Activated CD4-positive, alpha-beta memory T cell treated with anti-CD3 and anti-CD28 coated beads, Interleukin-2, amount 10 ng/mL, durations not matched to agents 7 days and 5 days (primary cell): Measurements from ENCODE around the gene LHFPL2. TPM values are rescaled to one million over a fixed set of nuclear protein-coding genes. Genes with fewer than 3 reads are reported as not detected.
"Not testable (repeated sequence)": the region's sequence is repeated elsewhere in the genome, so short reads cannot be mapped to it uniquely, and the experiment has no call there.

ENCODE experiments used
- CTCF ChIA-PET: fragments of 350-600 bp; sonication (Branson Sonifier 250); formaldehyde crosslinking; loops from one replicate; lab custom pipeline; 2021; ENCODE audit warnings: antibody characterized with exemption, inconsistent platforms; lab: Charles Lee
- POLR2A ChIA-PET: fragments of 350-600 bp; sonication (Branson Sonifier 250); formaldehyde crosslinking; loops from one replicate; lab custom pipeline; 2021; ENCODE audit warnings: antibody characterized with exemption; lab: Charles Lee
- DNase-seq: peaks from one replicate; pipeline ENCODE4 v3.0.0-alpha.2; 2020
- H3K27ac Mint-ChIP-seq: one replicate; pipeline ENCODE4 v1.8.0; 2021; ENCODE audit warnings: mild to moderate bottlenecking, mixed read lengths
- H3K27me3 Mint-ChIP-seq: one replicate; pipeline ENCODE4 v1.8.0; 2021; ENCODE audit warnings: mixed read lengths
- H3K36me3 Mint-ChIP-seq: one replicate; pipeline ENCODE4 v1.8.0; 2021; ENCODE audit warnings: low read depth, mixed read lengths
- H3K4me1 Mint-ChIP-seq: one replicate; pipeline ENCODE4 v1.8.0; 2021; ENCODE audit warnings: mixed read lengths
- H3K4me3 Mint-ChIP-seq: one replicate; pipeline ENCODE4 v1.8.0; 2021; ENCODE audit warnings: mild to moderate bottlenecking, mixed read lengths
- H3K9me3 Mint-ChIP-seq: one replicate; pipeline ENCODE4 v1.8.0; 2021; ENCODE audit warnings: mixed read lengths
- total RNA-seq, 2 experiments: library from RNA; stranded (reverse); gene quantifications; one replicate each; pipeline ENCODE4 v1.2.3, GENCODE V29; 2021

LHFPL2 gene
- total RNA-seq, 2 experiments from 2014 or later = 0.18 to 0.30 TPM

- H3K36me3 Mint-ChIP-seq = no peaks in the 10 kb centered on the region
- no peak for DNase-seq
- no peak overlapping the region for H3K4me3 Mint-ChIP-seq
- CTCF ChIA-PET = no interaction called here
- POLR2A ChIA-PET = no interaction called here
- H3K4me1 Mint-ChIP-seq = no peaks in the 10 kb centered on the region
- H3K9me3 Mint-ChIP-seq = no peaks in the 10 kb centered on the region
- peaks cover 10% of the 10 kb centered on the region for H3K27me3 Mint-ChIP-seq
- no peak overlapping the region for H3K27ac Mint-ChIP-seq
Measured at GRCh38 chr5:78675956-78676730, 27.6 kb upstream of the LHFPL2 start.

- H3K27me3 Mint-ChIP-seq, DNase-seq, H3K4me3 Mint-ChIP-seq, POLR2A ChIA-PET, CTCF ChIA-PET, H3K9me3 Mint-ChIP-seq, H3K27ac Mint-ChIP-seq, H3K4me1 Mint-ChIP-seq, H3K36me3 Mint-ChIP-seq: not testable (repeated sequence)
Measured at GRCh38 chr5:78673827-78674226, 25.3 kb upstream of the LHFPL2 start.

- H3K9me3 Mint-ChIP-seq = no peaks in the 10 kb centered on the region
- no peak overlapping the region for H3K4me3 Mint-ChIP-seq
- POLR2A ChIA-PET = no interaction called here
- H3K4me1 Mint-ChIP-seq = no peaks in the 10 kb centered on the region
- no peak for DNase-seq
- H3K27ac Mint-ChIP-seq = no peak overlapping the region
- H3K36me3 Mint-ChIP-seq = no peaks in the 10 kb centered on the region
- H3K27me3 Mint-ChIP-seq = peaks cover 13% of the 10 kb centered on the region
- CTCF ChIA-PET = no interaction called here
Measured at GRCh38 chr5:78672154-78672553, 23.6 kb upstream of the LHFPL2 start.

GRCh38 chr5:78671609-78672008 lies 23.0 kb upstream of the LHFPL2 start:
- Mint-ChIP-seq H3K27me3 (peaks cover 13% of the 10 kb centered on the region), H3K4me1 (no peaks in the 10 kb centered on the region), H3K27ac (no peak overlapping the region), H3K36me3 (no peaks in the 10 kb centered on the region), H3K9me3 (no peaks in the 10 kb centered on the region), H3K4me3 (no peak overlapping the region)
- CTCF ChIA-PET = no interaction called here
- no peak for DNase-seq
- POLR2A ChIA-PET = no interaction called here

GRCh38 chr5:78670701-78671269 lies 22.2 kb upstream of the LHFPL2 start:
- DNase-seq = no peak
- no peak overlapping the region for H3K27ac Mint-ChIP-seq
- peaks cover 16% of the 10 kb centered on the region for H3K27me3 Mint-ChIP-seq
- H3K4me3 Mint-ChIP-seq = no peak overlapping the region
- POLR2A ChIA-PET = no interaction called here
- H3K36me3 Mint-ChIP-seq = no peaks in the 10 kb centered on the region
- CTCF ChIA-PET = no interaction called here
- no peaks in the 10 kb centered on the region for H3K9me3 Mint-ChIP-seq
- H3K4me1 Mint-ChIP-seq = no peaks in the 10 kb centered on the region

GRCh38 chr5:78669331-78669730 lies 20.8 kb upstream of the LHFPL2 start:
- no peaks in the 10 kb centered on the region for H3K9me3 Mint-ChIP-seq
- ChIA-PET POLR2A (no interaction called here), CTCF (no interaction called here)
- no peaks in the 10 kb centered on the region for H3K36me3 Mint-ChIP-seq
- no peak overlapping the region for H3K4me3 Mint-ChIP-seq
- DNase-seq = no peak
- no peak overlapping the region for H3K27ac Mint-ChIP-seq
- no peaks in the 10 kb centered on the region for H3K4me1 Mint-ChIP-seq
- H3K27me3 Mint-ChIP-seq = peaks cover 11% of the 10 kb centered on the region

GRCh38 chr5:78667461-78668103 lies 19.0 kb upstream of the LHFPL2 start:
- Mint-ChIP-seq H3K27me3 (peaks cover 10% of the 10 kb centered on the region), H3K4me1 (no peaks in the 10 kb centered on the region), H3K36me3 (no peaks in the 10 kb centered on the region), H3K4me3 (no peak overlapping the region), H3K27ac (no peak overlapping the region), H3K9me3 (no peaks in the 10 kb centered on the region)
- CTCF ChIA-PET = no interaction called here
- no peak for DNase-seq
- POLR2A ChIA-PET = no interaction called here

GRCh38 chr5:78666975-78667374 lies 18.4 kb upstream of the LHFPL2 start:
- H3K27me3 Mint-ChIP-seq, CTCF ChIA-PET: not testable (repeated sequence)

GRCh38 chr5:78666041-78666444 lies 17.5 kb upstream of the LHFPL2 start:
- CTCF ChIA-PET = no interaction called here
- no peak for DNase-seq
- Mint-ChIP-seq H3K27ac (no peak overlapping the region), H3K36me3 (no peaks in the 10 kb centered on the region), H3K27me3 (peaks cover 7% of the 10 kb centered on the region), H3K4me3 (no peak overlapping the region), H3K9me3 (no peaks in the 10 kb centered on the region), H3K4me1 (no peaks in the 10 kb centered on the region)
- POLR2A ChIA-PET = no interaction called here

More at GRCh38 chr5:78666975-78667374, 18.4 kb upstream of the LHFPL2 start:
- H3K27ac Mint-ChIP-seq, H3K4me3 Mint-ChIP-seq, POLR2A ChIA-PET, H3K9me3 Mint-ChIP-seq, H3K36me3 Mint-ChIP-seq, H3K4me1 Mint-ChIP-seq, DNase-seq: not testable (repeated sequence)

GRCh38 chr5:78665534-78665933 lies 17.0 kb upstream of the LHFPL2 start:
- POLR2A ChIA-PET = no interaction called here
- H3K4me3 Mint-ChIP-seq = no peak overlapping the region
- DNase-seq = no peak
- peaks cover 7% of the 10 kb centered on the region for H3K27me3 Mint-ChIP-seq
- H3K27ac Mint-ChIP-seq = no peak overlapping the region
- no peaks in the 10 kb centered on the region for H3K36me3 Mint-ChIP-seq
- H3K4me1 Mint-ChIP-seq = no peaks in the 10 kb centered on the region
- no peaks in the 10 kb centered on the region for H3K9me3 Mint-ChIP-seq
- CTCF ChIA-PET = no interaction called here

GRCh38 chr5:78662323-78662722 lies 13.8 kb upstream of the LHFPL2 start:
- Mint-ChIP-seq H3K27ac (no peak overlapping the region), H3K9me3 (no peaks in the 10 kb centered on the region), H3K27me3 (peaks cover 14% of the 10 kb centered on the region), H3K4me1 (no peaks in the 10 kb centered on the region), H3K36me3 (no peaks in the 10 kb centered on the region), H3K4me3 (no peak overlapping the region)
- ChIA-PET POLR2A (no interaction called here), CTCF (no interaction called here)
- no peak for DNase-seq

- H3K4me1 Mint-ChIP-seq = no peaks in the 10 kb centered on the region
- no peak overlapping the region for H3K4me3 Mint-ChIP-seq
- ChIA-PET CTCF (no interaction called here), POLR2A (no interaction called here)
- peaks cover 19% of the 10 kb centered on the region for H3K27me3 Mint-ChIP-seq
- DNase-seq = no peak
- H3K9me3 Mint-ChIP-seq = no peaks in the 10 kb centered on the region
- H3K36me3 Mint-ChIP-seq = no peaks in the 10 kb centered on the region
- H3K27ac Mint-ChIP-seq = no peak overlapping the region
Measured at GRCh38 chr5:78661691-78662090, 13.1 kb upstream of the LHFPL2 start.

GRCh38 chr5:78661044-78661443 lies 12.5 kb upstream of the LHFPL2 start:
- Mint-ChIP-seq H3K36me3 (no peaks in the 10 kb centered on the region), H3K27ac (no peak overlapping the region), H3K4me3 (no peak overlapping the region), H3K9me3 (no peaks in the 10 kb centered on the region), H3K4me1 (no peaks in the 10 kb centered on the region), H3K27me3 (peaks cover 21% of the 10 kb centered on the region)
- ChIA-PET CTCF (no interaction called here), POLR2A (no interaction called here)
- no peak for DNase-seq
